Heart left ventricle (tissue), 13 donors: ENCODE measurements around the gene ZNF837.

Source experiments
- POLR2A ChIP-seq, 2 donors: fragments of 450-650 bp; IDR thresholded peaks; one replicate each; pipeline ENCODE4 v1.6.1; 2017; ENCODE audit warnings: antibody characterized with exemption in 2 of 2, mild to moderate bottlenecking in 2 of 2, moderate library complexity in 2 of 2
- TF ChIP-seq, protein P1 (sequence below), 12 donors: fragments of 200-600 bp; sonication (generic) in 4 of 12; IDR thresholded peaks; one replicate each; pipeline versions ENCODE4 v1.5.0 to v1.8.0; 2018 to 2022; ENCODE audit warnings: antibody characterized with exemption in 12 of 12, mild to moderate bottlenecking in 5 of 12
- donor health status: ischemic (EF 13 %, LVEDD 7.1; RV severe dilation, severe dysfunction).
- donor health status: DM: no; HTN: yes; CAD: no.
- donor health status: DM: no; HTN: no; CAD: no.
- donor health status: ischemic (EF 25% LVEDD 6.9; RV normal size, moderate dysfunction).
- donor health status: ischemic (EF 25% LVEDD 5.7; RV mildly dilated, moderate dysfunction).
- donor health status: ischemic (EF 35%, LVEDD 5.7; RV mildly dilated, moderate dysfunction).
- donor health status: nonischemic (EF 11% LVEDD 7.7; RV severe dilation, severe dysfunction).
- donor health status: DM: yes; HTN: yes; CAD: no.
- donor health status: PGD.
- donor health status: ischemic (EF 29% LVEDD 5.4; RV normal size, mild dysfunction).
- donor health status: nonischemic (EF 23%, LVEDD 6.1; RV moderate dilation, normal function).

DNA sequence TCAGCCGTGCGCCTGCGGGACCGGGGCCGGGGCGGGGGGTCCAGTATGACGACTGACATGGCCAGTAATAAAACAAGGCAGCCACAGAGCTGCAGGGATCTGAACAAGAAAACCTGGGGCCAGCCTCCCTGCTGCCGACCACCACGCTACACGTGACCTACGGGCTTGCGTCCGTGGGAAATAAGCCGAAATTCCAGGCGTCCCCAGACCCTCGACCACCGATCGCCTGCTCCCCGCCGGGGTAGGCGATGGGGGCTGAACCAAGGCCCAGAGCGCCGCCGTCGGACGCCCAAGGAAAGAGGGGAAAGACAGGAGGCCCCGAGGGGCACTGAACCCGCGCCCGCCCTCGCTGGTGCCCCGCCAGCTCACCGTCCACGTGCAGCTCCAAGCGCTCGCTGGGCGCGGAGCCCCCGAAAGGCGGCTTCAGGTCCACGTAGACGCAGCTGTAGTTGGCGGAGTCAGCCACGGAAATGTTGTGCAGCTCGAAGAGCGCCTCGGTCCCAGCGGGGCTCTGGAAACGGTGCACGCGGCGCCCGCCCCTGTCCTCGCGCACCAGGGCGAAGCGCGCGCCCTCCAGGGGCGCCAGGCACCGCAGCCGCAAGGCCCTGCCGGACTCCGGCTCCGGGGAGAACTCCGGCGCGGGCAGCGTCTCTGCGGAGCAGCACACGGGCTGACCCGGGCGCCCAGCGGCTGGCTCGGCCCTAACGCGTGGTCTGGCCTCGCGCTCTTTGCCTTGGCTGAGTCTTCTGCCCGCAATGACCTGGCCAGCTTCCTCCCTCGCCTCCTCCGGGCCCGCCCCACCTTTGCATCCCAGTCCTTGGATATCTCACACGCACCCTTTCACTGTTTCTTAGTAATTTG, 30.6 kb downstream of the ZNF837 start:
- TF ChIP-seq, protein P1, sequence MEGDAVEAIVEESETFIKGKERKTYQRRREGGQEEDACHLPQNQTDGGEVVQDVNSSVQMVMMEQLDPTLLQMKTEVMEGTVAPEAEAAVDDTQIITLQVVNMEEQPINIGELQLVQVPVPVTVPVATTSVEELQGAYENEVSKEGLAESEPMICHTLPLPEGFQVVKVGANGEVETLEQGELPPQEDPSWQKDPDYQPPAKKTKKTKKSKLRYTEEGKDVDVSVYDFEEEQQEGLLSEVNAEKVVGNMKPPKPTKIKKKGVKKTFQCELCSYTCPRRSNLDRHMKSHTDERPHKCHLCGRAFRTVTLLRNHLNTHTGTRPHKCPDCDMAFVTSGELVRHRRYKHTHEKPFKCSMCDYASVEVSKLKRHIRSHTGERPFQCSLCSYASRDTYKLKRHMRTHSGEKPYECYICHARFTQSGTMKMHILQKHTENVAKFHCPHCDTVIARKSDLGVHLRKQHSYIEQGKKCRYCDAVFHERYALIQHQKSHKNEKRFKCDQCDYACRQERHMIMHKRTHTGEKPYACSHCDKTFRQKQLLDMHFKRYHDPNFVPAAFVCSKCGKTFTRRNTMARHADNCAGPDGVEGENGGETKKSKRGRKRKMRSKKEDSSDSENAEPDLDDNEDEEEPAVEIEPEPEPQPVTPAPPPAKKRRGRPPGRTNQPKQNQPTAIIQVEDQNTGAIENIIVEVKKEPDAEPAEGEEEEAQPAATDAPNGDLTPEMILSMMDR (IDR thresholded peaks at IDR 0.05) = peak in 3 of 12 donors; percentile 13 to 34 (median 16)
- no peak for TF ChIP-seq POLR2A (IDR thresholded peaks at IDR 0.05)
